Measurements from ENCODE around the gene PWWP2B.

DNA sequence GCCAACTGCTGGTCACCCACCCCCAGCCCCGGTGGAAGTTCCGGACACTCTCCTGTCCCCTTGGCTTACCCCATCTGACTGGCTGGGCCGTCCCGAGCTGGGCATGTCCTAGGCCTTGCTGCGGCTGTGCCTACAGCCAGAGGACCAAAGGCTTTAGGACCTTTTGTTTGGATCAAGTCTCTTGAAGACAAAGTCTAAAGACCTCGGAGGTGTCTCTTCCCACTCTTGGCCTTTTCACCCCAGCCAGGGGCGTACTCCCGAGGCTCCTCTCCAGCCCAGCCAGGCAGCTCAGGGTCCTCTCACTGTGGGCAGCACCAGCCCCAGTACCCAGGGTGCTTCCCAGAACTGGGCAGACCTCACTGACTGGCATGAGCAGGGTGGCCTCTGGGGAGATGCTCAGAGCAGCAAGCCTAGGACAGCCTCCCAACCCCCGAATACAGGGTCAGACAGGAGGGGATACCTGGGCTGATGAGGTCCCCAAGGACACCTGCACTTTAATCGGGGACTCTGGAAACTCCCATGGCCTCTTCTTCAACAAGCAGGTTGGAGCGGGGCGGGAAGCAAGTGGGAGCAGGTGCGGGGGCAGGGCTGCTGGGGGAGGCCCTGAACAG is 2.7 kb upstream of the PWWP2B start:
- TF ChIP-seq, protein P1, sequence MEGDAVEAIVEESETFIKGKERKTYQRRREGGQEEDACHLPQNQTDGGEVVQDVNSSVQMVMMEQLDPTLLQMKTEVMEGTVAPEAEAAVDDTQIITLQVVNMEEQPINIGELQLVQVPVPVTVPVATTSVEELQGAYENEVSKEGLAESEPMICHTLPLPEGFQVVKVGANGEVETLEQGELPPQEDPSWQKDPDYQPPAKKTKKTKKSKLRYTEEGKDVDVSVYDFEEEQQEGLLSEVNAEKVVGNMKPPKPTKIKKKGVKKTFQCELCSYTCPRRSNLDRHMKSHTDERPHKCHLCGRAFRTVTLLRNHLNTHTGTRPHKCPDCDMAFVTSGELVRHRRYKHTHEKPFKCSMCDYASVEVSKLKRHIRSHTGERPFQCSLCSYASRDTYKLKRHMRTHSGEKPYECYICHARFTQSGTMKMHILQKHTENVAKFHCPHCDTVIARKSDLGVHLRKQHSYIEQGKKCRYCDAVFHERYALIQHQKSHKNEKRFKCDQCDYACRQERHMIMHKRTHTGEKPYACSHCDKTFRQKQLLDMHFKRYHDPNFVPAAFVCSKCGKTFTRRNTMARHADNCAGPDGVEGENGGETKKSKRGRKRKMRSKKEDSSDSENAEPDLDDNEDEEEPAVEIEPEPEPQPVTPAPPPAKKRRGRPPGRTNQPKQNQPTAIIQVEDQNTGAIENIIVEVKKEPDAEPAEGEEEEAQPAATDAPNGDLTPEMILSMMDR (IDR thresholded peaks at IDR 0.05; ENCODE audit: low read length): no peak
- no peak for TF ChIP-seq EZH2 (IDR thresholded peaks at IDR 0.05; ENCODE audit: borderline replicate concordance, low read length)

Data from OCI-LY1 (cell line).